ENCODE results near the gene MRPS23.
A peak's percentile ranks its signal among the peaks of the same experiment; 100 is the strongest.

The MRPS23 gene

DNA sequence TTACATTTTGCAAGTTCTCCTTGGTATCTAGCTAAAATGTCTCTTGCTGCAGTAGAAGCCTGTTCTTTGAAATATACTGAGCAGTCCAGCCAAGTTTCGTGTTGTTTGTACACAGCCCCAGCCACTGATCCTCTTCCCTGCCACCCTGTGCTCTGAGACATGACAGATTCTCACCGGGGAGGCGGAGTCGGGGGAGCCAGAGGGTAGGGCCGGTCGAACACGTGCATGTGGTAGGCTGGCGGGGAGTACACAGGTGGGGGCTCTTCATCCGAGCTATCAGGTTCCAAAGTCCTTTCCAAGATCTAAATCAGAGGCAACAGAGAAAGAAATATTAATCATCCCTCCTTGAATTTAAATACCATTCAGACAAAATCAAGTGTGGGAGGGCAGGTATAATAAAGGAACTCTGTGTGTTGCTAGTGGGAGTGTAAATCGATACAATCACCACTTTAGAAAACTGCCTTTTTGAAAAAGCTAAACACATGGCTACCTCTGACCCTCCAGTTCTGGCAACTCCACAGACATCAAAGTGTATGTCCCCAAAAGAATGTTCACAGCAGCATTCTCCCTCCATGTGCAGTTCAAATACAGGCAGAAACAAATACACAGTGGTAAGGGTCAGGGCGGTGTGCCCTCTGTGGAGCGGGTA is 29.7 kb upstream of the MRPS23 start:
- no peak for DNase-seq

DNA sequence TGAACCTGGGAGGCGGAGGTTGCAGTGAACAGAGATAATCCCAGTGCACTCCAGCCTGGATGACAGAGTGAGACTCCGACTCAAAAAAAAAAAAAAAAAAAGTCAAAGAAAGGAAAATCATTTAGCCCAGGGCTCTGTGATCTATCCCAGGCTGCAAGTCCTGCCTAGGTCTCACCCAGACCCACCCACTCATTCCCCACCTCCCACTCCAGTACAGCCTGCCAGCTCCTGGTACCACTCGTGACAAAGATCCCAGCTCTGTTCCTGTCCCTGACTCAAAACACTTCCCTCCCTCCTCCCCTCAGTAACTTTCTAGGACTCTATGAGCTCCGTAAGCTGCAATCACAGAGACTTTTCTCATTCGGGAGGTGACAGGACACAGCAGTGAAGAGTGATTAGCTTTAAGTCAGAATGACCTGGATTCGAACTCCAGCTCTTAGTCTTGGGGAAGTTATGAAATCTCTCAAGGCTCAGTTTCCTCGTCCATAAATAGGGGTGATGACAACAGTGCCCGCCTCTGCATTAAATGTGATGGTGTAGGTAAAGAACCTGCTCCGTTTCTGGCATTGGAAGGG is 28.0 kb upstream of the MRPS23 start:
- DNase-seq: no peak

DNA sequence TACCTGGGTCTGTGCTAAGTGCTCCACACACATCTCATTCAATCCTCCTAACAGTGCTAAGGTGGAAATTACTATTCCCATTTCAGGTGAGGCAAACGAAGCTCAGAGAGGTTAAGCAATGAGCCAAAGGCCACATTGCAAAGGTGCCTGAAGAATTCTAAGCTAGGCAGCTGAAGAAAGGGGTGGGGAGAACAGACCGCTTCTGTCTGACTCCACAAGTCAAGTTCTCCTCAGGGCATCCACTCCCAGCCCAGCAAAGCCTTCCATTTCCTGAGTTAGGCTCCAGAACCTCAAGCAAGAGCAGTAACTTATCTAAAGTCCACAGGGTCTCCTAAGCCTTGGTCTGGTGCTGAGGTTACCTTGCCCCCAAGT is 27.0 kb upstream of the MRPS23 start:
- DNase-seq: no peak

DNA sequence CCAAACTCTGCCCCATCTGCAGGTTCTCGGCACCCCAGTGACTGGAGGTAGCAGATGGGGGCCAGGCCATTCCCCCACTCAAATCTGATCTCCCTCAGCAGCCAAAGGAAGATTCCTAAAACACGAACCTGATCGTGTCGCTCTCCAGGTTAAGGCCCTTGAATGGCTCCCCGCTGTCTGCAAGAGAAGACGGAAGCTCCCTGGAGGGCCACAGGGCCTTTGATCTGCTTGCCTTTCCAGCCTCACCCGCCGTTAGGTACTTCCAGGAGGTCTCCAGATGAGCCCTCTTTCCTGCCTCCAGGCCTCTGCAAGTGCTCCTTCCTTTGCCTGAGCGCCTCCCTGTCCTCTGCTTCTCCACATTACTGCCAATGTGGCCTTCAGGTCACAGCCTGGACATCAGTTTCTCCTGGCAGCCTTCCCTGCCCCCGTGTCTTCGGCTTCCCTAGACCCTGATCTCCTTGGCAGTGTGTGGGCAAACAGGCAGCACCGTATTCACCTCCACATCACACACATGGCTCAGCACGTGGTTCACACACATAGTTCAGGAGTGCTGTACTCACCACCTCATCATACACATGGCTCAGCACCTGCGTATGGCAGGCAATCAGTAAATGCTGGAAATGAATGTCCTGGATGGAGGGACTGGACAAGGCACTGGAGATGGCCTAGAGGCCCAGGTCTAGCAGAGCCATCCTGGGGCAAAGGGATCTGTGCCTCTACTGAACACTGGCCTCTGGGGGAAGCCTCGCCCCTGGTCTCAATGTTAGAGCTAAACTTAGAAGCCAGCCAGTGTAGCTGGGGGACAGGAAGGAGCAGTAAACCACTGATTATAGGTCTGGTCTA is 26.4 kb upstream of the MRPS23 start:
- DNase-seq: no peak

DNA sequence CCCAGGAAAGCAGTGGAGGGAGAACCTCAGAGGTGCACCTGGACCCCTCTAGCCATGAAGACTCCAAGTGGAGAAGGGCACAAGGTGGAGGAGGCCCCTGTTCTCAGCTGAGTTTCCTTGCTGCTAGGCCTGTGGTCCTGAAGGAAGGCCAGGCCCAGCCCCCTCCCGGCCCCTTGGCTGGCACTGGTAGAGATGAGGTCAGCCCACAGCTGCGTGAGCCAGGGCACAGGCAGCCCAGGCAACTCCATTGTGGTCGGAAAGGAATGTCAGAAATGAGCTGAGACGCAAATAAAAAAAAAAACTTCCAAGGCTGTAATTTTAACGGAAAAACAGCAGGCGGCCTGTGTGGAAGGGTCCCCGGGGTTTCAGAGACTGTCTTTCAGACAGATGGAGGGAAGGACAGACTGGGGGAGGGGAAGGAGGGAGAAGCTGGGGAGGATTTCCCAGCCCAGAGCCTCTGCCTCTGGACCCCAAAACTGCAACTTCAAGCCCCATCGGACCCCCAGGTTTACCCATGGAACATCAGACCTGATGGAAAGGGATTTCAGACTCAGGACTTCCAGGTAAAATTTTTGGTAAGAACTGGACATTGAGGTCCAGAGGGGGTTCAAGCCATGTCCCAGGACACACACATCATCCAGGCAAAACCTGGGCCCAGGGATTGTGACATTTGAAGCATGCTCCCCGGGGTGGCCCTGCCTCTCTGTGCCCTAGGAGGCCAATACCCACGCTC is 25.6 kb upstream of the MRPS23 start:
- peak; percentile 99 for DNase-seq

DNA sequence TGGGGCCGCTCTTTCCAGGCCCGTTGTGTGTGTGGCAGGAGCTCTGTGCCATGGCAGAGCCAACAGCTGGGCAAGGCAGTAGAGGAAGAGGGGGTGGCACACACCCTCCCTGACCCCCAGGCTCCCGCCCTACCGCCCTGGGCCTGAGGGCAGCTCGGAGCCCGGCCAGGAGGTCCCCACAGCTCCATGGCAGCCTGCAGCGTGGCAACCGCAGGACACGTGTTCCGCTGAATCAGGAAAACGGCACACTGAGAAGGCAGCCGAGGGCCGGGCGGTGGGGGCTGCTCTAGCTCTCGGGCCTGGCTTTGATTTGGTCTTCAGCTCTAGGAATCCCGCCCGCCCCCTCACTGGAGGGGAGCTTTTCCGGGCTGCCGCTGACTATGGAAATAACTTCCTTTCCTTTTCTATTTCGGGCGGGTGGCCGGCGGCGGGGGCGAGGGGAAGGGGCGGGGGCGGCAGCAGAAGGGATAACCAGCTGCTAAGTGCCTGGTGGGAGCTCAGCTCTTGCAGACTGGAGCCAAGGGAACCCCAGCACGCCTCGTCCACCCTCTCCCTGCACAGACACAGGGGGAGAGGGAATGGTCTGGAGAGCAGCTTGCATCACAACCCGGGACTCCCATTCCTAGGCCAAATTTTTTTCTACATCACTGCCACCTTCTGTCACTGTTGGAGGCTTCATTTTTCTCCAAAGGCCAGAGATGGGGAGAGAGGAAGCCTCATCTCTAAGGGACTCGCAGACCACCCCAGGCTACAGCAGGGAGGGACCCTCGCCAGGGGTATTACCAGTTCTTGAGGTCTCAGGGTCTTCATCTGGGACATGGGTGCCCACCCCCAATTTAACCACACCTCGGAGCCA is 24.8 kb upstream of the MRPS23 start:
- DNase-seq: peak; percentile 98

DNA sequence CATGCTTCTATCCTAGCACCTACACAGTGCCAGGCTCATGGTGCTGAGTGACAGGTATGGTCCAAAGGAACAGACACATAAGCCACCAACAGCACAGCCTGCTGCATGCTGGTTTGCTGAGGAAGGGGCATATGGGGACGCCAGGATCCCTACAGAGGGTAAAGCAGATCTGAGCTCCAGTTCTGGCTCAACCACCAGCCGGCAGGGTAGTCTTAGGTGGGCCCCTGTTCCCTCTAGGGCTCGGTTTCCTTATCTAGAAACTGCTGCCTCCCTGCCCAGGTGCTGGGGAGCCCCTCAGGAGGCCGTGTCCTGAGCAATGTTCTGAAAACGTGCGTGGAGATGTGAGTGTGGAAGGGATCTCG is 24.2 kb upstream of the MRPS23 start:
- DNase-seq: no peak

DNA sequence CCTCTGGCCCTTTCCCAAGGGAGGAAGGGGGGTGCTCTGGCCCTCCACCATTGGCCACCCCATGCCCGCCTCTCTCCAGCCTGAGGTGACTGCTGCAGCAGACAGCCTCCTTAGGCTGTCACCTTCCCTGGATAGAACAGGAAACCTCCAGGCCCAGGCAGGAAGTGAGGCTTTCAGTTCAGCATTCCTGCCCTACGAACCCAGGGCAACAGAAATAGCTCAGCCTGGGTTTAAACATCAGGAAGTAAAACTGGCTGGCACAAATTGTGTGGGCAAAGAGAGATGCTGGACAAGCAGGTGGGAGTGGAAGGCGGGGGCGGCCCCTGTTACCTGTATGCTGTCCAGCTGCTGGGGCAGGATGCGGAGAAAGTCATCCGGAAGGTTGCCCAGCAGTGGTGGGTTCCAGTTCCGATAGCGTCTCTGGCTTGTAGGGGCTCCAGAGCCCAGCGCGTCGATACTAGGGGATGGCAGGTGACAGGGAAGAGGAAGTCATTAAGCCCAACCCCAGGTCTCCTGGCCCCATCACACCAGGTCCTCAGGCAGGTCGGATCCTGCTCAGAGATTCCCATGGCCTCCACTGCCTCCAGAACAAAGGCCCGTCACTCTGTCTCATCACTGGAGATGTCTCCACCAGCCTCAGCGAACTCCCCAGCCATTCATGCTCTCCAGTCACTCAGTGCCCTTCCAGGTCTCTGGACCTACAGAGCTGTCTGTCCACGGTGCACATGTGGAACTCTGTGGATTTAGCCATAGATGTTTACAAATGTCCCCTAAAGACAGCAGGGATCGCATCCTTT is 23.6 kb upstream of the MRPS23 start:
- DNase-seq: no peak

DNA sequence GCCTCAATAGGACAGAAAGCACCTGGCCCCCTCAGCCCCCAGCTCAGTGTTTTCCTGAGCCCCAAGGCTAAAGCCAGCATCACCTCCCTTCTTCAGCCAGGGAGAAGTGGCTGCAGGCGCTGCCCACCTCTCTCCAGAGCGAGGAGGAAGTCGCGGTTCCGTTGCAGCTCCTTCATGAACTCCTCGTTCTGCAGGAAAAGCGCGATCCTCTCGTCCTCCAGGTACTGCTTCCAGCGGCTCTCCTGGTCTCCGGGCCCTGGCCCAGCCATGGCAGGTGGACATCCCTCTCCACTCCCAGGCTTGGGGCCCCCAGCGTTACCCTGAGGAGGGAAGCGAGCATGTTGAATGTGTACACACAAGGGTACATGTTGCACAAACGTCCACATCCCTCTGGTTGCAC is 22.7 kb upstream of the MRPS23 start:
- DNase-seq: no peak

DNA sequence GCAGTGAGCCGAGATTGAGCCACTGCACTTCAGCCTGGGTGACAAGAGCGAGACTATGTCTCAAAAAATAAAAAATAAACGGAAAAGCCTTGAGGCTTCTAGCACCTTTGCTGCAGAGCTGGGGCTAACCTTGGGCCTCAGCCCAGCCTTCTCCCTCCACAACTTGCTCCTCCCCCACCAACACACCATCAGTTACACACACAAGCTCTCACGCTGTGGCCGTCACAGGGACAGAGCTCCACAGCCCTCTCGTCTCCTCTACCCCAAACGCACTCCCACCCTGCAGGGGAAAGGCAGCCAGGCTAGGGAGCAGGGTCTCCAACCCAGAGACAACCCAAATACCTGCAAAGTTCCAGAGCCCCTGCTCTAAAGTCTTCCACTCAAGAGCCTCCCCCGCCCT is 22.0 kb upstream of the MRPS23 start:
- no peak for DNase-seq

DNA sequence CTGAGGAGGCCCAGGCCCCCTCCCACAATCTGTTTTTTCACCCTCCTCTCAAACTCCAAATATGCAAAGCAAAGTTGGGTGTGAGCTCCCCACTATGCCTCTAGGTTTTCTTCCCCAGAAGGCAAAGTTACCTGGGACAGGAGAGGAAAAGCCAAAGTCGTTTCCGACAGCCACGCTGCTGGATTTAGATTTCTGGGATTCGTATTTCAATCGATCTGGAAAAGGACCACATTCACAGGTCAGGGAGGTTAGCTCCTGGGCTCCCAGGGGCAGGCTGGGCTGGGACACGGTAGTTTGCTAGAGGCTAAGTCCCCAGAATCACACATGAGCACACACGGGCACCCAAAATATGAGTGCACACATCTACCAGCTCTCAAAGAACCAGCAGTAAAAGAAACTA is 21.3 kb upstream of the MRPS23 start:
- no peak for DNase-seq

DNA sequence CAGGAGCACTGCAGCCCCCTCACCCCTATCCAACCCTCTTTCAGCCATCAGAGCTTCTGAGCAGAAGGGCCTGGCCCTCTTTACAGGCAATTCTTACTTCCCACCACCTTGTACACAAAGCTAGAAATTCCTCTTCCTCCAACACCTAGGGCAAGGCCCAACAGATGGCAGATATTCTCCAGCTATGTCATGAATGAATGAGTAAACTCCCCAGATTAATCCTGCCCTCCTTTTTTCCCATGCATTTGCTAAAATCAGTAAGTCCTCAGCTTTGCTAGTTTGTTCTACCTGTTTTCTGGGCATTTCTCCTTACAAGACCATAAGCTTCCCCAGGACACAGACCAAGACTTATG is 20.4 kb upstream of the MRPS23 start:
- peak; percentile 51 for DNase-seq

DNA sequence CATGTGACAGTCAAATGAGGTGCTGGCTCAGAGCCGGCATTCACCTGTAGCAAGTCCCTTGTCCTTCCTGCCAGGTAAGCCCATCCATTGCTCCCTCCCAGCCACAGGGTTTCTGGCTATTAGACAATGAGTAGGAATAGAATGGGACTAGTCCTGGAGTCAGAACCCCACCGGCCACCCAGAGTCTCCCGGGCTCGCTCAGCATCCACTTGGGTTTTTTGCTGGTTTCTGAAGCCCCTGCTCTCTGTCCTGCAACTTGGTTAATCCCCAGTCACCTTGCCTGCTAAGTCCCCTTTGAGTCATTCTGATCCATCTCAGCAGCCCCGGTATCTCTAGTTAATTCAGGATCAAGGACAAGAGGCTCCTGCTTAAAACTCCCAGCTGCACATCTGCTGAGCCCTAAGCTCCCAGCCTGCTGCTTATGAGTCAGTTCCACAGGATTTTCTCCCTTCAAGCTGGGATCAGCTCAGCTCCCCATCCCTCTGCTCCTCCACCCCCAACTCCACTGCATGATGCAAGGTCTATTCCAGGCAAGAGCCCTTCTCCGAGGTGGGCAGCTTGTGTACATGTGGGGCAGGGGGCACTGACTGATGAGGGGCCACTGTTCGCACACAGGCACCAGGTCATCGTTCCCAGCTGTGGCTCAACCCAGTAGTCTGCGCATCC is 19.9 kb upstream of the MRPS23 start:
- peak; percentile 90 for DNase-seq

DNA sequence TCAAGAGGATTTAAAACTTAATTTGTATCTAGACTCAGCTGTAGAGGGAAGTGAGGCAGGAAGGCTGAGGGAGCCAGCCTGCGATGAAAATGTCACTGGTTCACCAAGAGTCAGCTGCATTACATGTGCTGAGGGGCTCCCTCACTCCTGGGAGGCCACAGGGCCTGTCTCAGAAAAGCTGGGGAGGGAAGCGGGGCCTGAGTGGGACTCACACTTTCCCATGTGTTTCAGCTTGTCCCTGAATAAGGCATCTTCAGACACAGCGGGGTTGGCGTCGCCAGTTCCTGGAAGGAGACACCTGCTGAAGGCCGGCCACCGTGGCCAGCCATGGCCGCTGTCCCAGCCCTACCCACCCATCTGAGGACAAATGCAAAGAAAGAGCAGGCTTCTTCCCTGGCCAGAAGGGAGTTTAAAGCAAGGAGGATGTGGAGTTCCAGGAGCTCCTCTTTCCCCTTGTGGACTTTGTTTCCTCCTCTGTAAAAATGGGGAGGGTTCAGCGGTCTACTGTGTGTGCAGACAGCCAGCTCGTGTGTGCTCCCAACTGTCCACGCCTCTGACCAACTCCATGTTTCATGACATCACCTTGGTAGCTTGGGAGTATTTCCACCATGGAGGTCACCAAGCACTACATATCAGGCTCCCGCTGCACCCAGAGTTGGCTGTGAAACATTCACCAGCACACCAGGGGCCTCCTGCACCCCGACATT is 19.2 kb upstream of the MRPS23 start:
- no peak for DNase-seq

DNA sequence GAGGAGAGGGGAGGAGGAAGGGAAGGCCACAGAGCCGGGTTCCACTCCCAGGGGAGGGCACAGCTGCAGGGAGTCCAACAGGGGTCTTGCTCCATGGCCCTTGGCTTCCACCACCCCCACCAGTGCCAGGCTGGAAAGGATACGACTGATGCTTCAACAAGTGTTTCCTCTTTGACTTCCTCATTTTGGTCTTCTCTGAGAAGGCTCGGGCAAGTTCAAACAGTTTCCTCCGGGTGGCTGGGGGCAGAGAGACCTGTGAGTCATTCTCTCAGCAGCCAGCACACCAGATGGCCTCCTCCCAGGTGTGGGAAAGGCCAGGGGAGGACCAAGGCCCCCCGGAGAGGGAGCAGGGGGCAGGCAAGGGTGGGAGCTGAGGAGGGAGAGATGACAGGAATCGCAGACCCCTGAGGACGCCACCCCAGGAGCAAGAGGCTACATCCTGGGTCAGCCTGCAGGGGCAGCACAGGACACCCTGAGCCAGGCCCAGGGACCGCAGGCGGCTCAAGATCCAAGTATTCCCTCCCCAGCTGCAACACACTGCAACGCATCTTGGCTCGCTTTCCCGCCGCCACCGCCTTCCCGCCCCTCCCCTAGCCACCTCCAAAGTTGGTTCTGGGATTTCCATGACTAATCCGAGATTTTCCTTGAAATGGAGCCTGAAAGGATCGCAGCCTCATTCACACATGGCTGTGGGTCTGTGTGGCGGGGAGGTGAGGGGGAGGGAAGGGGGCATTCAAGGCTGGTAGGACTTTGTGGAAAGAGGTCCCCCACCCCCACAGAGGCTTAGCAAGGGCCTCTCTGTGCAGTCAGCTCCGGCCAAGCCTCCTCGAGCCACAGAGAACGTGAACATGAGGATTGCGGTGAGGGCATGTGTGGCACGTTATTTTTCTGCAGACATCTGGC is 18.4 kb upstream of the MRPS23 start:
- DNase-seq: peak; percentile 93

DNA sequence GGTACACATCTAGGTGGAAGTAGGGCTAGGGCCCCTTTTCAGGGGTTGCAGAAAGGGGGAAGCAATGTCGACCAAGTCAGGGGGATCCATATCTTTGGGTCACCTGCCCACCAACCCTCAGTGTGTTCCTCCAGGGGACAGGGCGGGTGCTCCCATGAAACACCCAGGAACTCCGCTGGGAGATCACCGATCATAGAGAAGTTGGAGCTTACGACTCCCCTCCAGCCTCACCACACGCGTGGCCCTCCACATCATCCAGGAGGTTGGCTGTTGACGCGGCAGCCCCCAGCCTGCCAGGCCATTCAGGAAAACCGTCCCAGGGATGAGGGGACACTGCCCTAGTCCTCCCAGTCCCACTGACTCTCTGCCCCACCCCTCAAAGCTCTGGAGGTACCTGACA is 17.3 kb upstream of the MRPS23 start:
- no peak for DNase-seq

DNA sequence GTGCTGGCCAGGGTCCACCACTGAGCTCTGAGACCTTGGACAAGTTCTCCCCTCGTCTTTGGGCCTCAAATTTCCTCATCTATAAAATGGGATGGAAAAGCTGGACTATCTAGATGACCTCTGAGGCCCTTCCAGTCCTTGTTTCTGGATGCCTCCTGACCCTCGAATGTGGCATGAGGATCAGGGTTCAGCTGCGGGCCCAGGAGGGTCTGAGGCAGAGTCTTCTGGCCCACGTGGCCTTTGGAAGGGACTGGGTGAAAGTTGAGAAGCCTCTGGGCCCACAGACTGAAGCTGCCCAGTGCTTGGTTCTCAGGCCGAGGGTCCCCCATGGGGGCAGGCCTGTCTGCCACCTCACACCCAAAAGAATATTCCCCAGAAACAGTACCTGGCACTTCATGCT is 16.9 kb upstream of the MRPS23 start:
- no peak for DNase-seq

DNA sequence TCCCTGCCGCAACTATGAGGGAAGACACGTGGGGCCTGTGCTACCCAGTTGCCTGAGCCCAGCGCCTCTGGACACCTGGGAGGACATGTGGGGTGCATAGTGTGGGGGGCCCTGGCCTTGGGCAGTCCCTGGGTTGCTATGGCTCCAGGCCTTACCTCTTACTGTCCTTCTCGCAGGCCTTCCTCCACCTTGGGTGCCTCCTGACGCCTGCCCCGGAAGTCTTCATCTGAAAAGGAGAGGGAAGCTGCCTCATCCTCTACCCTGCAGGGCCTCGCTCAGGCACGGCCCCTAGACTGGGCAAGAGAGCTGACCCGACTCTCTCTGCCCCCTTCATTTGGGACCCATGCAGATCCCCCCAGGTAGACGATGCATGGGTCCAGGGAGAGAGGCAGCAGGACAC is 16.5 kb upstream of the MRPS23 start:
- DNase-seq: no peak

DNA sequence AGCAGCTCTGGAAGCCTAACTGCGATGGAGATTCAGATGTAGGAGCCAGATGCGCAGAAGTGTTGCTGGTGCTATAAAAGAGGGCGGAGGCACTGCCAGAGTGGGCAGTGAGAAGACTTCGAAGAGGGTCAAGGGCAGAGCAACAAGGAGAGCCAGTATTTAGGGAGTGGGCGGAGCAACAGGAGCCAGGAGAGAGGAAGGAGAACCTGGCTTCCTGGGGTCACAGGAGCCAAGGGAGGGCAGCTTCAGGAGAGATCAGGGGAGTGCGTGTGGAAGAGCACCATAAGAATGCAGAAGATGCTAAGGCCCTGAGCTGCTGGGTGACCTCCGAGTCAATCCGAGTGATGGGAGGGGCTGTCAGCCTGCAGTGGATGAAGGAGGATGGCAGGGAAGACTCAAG is 14.4 kb upstream of the MRPS23 start:
- no peak for DNase-seq

Data from fibroblast of skin of back (primary cell).